Renal pelvis (tissue), 4 donors: ENCODE measurements around the gene PYGL. TPM values are rescaled to one million over a fixed set of nuclear protein-coding genes. Genes with fewer than 3 reads are reported as not detected.
"Not testable (repeated sequence)": the region's sequence is repeated elsewhere in the genome, so short reads cannot be mapped to it uniquely, and the experiment has no call there.

Experiments used
- DNase-seq: peaks from one replicate; pipeline ENCODE4 v3.0.0-alpha.2; 2013
- polyA plus RNA-seq, 3 donors: library from polyadenylated mRNA; unstranded; fragments of 120-200 nt; gene quantifications; one replicate each; pipeline ENCODE4 v1.2.1, GENCODE V29; 2013; ENCODE audit not compliant: insufficient read length in 3 of 3

PYGL gene
- polyA plus RNA-seq, 3 donors = 18.1 to 21.5 (median 19.8) TPM

DNA sequence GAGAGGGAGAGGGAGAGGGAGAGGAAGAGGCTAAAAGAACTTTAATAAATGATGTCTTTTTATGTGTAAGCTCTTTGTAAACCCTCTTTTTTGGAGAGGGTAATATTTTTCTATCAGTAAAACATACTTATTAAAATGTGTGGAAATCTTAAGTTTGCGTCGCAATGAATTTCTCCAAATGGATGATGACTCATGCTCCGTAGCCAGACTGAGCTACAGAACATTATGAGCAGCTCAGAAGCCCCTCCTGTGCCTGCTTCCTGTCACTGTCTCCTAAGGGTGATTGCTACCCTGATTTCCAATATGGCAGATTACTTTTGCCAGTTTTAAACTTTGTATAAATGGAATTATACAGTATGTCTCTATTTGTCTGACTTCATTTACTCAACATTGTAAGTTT, 13.0 kb upstream of the PYGL start:
- DNase-seq = no peak

DNA sequence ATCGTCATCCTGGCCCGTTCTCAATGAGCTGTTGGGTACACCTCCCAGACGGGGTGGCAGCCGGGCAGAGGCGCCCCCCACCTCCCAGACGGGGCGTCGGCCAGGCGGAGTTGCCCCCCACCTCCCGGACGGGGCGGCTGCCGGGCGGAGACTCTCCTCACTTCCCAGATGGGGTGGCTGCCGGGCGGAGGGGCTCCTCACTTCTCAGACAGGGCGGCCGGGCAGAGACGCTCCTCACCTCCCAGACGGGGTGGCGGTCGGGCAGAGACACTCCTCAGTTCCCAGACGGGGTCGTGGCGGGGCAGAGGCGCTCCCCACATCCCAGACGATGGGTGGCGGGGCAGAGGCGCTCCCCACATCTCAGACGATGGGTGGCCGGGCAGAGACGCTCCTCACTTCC, 12.1 kb upstream of the PYGL start:
- DNase-seq = not testable (repeated sequence)

DNA sequence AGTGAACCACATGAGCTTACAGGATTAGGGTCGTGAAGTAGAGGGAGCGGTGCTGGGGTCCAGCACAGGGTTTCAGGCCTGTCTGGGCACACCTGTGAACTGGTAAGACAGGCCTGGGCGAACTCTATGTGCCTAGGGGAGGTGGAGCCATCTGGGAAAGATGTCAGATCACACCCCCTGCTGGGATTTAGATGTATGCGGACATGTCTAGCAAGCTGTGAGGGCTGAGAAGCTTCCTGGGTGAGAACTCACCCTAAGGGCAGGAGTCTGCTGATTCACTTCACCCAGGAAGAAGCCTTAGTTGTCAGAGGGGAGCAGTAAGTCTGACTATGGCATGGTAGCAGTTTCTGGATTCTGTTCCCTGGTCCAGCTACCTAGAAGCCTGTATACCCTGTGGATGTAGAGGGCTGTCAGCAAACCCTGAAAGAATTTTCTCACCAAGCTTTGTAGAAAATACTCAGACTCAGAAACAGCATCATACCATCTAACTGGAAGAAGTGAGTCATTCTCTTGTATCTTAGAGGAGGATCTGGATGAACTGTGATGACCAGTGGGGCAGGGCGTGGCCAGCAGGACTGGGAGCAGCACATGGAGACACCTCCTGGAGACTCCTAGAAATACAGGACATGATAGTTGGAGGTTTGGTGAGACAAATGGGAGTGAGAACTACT, 11.2 kb upstream of the PYGL start:
- no peak for DNase-seq

DNA sequence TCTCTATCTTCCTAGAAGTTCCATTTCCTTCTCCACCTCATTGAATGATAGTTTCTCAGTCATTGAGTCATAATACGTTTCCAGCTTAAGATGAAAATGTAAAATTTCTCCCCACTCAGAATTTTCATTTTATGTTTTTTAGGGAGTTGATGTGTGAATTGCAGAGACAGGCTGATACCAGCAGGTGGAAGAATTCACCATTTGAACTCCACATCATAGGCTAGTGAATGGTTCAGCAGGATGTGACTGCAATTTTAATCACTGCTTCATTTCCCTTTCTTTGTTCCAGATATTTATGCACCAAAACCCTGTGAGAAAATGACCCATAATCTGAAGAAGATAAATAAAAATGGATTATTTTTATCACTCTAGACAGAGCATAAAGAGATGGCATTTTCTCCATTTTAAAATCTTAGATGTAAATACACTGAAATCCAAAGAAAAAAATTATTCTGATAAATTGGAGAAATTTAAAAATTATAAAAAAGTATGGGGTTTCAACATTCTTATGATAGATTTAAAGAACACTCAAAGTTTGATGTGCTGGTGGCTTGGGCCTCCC, 10.6 kb upstream of the PYGL start:
- DNase-seq = no peak

DNA sequence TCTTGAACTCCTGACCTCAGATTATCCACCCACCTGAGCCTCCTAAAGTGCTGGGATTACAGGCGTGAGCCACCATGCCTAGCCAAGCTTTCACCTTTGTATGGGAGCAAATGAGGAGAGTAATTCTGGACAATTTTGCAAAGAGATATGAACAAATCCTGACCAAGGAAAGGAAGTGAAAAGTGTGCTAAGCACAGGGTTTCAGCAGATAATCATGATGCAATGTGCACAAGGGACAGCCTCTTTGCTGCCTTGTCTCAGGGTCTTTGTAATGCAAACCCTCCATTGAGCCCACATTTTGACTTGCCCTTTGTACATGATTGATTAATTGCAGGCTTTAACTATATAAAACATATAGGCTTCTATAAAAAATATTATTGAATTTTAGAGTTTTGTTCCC, 9.2 kb upstream of the PYGL start:
- DNase-seq = no peak

DNA sequence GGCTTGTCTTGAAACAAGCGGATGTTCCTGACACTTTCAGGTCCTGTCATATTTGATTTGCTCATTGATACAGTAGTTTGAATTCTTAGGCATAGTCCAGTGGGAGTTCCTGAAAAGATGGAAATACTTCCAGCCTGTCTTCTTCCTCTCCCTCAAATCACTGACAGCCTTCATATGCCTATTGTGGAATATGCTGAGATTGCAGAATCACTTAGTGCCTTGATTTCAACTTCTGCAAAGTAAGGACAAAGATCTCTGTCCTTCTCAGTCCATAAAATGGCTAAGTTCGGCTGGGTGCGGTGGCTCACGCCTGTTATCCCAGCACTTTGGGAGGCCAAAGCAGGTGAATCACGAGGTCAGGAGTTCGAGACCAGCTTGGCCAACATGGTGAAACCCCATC, 6.7 kb upstream of the PYGL start:
- no peak for DNase-seq

DNA sequence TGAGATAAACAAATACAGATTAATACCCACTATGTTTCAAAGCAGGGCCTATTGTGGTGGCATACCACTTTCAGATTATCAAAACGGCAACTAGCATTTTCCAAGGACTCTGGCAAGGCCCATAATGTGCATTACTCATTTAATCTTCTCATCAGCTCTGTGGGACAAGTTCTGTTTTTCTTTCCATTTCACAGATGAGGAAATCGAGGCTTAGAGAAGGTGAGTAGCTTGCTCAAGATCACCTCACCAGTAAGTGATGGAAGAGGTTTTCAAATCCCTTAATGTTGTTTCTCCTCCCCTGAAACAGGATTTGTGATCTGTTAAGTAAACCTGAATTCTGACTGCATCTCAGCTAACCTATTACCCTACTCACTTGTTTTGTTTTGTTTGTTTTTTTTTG, 3.9 kb upstream of the PYGL start:
- DNase-seq = no peak

DNA sequence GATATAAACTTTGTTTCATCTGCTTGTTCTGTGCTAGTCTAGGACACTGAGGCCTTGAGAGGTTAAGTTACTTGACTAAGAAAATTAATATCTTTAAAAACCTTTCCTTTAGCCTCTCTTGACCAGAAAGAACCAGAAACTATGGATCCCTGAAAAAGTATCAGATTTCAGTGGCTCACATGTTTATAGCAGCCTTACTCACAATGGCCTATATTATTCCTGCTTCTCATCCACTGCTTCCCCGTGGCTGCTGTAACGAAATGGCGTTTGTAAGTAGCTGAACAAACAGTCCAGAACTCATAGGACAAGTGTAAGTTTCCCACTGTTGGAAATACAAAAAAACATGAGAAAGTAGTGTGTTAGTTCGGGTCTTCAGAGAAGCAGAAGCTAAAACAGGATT, 3.2 kb upstream of the PYGL start:
- no peak for DNase-seq

DNA sequence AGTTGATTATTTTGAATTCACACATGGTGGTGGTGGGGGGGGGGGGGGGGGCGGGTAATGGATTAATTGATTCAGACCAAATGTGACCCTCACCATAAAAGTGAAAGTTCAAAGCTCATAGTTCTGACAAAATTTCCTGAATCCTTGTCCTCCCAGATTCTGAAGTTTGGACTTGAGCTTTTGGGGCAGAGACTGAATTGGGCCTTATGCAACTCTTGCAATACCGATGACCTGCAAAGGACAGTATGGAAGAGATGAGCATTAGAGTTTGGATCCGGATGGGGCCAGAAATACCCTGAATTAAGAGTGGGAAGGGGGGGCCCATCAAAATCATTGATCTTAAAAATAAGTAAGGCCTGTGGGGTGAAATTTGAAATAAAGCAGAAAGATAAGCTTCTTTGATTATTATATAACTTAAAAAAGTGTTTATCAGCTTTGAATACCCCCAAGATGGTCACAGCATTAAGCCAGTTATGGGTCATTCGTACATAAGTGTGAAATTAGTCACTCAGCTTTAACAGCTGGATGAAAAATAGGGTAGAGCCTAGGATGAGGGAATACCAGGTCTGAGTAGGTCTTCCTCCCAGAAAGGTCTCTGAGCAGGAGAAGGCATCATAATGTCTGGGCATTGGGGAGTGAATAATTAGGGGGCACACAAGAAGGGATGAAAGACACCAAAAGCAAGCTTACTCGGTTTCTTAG, 2.1 kb upstream of the PYGL start:
- DNase-seq = no peak

DNA sequence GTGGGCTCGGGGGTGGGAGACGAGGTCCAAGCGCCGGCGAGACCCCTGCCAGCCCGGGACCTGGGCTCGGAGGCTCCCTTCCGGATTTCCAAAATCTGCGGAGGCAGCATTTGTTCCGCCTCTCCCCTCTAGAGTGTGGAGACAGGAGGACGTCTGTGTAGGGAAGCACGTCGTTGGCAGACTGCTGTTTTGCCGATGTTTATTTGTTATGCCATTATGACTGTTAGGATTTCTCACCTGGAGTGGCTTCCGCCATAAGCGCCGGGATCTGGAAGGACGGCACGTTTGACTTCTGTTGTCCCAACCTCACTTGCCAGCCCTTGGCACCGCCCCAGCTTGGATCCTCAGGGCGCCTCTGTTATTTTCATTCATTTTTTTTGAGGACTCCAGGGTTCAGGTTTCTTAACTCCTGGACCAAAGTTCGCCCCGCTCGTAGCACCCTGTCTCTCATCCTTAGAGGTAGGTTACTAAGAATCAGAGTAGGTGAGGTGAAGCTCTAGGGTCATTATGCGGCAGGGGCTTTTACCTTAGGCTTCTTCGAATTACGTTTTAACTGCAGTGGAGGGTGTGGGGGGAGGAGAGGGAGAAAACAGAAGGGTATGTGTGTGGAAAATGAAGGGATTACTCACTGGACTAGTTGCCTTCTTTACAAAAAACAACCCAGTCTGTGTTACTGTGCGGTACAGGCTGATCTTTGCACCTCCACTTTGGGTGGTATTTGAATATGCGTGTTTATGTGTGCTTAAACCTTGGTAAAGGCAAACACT, 547 bp upstream of the PYGL start:
- no peak for DNase-seq

DNA sequence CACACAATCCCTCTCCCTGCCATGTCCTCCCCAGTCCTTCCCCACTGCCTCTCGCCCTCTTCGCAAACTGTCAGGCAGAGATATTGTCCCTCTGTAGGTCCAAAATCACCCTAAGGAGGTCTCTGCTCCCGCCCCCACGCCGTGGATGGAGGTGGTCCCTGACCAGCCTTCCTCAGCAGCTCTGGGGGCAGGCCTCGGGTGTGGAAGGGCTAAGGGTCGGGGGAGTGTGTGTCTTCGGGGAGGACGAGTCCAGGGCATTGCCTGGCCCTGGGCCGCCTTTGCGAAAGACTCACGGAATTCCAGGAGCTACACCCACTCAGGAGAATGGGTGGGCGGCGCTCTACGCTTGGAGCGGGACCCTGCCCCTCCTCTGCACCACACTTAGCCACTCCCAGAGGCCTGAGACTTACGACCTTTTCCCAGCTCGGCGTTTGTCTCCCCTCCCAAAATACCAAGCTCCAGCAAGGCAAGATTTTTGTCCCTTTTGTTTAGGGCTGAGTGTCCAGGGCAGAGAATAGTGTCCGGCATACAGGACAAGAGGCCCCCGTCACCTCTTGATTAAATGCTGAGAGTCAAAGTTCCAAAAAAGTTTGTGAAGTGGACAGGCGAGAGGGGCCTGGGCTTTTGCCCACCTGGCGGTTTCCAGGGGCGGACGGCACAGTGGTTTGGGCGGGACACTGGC, 881 bp downstream of the PYGL start:
- DNase-seq = no peak

DNA sequence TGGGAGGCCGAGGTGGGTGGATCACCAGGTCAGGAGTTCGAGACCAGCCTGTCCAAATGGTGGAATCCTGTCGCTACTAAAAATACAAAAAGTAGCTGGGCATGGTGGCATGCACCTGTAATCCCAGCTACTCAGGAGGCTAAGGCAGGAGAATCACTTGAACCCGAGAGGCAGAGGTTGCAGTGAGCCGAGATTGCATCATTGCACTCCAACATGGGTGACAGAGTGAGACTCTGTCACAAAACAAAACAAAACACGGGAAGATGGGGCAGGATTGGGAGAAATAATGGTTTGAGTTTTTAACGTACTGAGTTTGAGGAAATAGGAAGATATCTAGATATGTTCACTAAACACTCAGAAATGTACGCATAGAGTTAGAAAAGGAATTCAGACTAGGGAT, 2.6 kb downstream of the PYGL start:
- not testable (repeated sequence) for DNase-seq

DNA sequence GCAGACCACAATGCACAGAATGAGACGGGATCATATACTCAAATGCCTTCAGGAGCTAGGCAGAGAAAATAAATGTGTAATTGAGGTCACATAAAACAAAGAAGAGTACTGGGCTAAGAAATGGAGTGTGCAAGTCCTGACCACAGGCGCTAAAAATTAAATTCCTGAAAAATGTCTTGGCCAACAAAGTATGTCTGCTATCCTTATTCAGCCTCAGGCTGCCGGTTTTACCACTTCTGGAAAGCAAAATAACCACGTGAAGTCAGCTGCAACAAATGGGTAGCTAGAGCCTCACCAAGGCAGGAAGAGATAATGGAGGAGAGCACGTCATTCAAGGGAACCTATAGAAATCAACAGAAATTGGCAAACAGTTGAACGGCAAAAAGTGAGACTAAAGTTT, 3.1 kb downstream of the PYGL start:
- DNase-seq = no peak

DNA sequence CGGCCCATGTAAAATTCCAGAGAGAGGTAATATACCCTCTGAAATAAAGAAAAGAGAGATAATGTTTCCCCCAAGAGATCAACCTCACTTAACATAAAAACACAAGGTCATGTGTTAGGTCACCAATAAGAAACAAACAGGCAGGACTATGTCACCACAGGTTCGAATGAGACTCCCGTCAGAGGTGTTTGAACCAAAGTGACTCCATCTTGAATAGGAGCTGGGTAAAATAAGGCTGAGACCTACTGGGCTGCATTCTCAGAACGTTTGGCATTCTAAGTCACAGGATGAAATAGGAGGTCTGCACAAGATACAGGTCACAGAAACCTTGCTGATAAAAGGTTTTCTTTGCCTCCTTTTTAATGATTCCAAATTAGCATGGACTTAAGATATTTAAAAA, 6.5 kb downstream of the PYGL start:
- no peak for DNase-seq

DNA sequence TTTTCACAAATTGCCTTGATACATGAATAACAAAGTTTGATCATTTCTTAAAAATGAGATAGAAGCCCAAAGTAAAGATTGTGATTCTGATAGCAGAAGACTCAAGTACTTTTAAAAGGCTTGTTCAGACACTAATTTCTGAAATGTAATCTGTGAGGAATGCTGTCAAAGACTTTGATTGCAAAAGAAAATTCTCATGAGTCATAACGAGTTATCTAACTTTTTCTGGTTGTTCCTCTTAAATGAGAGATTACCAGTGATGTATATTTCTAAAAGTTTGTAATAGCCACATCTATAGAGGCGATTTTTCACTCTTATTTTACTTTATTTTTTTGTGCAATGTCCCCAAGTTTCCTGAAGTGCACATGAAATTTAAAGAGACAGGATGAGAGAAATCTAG, 7.0 kb downstream of the PYGL start:
- DNase-seq = no peak

DNA sequence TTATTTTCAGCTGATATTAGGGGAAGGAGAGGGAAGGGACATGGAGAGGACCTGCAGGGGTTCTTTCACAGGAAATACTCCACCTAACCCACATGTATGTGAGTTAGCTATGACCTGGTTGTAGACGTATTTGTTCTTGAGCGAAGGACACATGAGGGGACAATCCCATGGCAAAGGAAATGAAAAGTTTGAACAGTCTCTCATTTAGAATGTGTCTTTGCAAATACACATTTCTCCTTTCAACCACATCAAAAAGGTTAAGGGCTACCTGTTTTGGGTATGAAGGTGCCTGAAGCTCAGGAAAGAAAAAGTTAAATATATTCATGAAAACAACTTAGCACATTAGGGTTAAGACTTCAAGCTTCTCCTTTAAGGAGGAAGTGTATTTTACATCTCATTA, 7.4 kb downstream of the PYGL start:
- DNase-seq = no peak

DNA sequence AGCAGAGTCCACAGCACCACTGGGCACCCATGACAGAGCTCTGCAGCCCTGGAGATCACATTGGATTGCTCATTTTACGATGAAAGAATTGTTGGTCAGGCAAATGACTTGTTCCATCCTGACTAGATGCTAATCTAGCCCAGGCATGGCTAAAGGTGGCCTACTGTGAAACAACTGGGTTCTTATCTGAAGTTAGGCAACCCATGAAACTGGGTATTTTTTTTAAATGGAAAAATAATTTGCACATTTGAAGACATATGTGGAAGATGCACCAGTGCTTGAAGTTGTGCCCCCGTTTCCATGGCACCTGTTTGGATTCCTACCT, 8.3 kb downstream of the PYGL start:
- DNase-seq = no peak

DNA sequence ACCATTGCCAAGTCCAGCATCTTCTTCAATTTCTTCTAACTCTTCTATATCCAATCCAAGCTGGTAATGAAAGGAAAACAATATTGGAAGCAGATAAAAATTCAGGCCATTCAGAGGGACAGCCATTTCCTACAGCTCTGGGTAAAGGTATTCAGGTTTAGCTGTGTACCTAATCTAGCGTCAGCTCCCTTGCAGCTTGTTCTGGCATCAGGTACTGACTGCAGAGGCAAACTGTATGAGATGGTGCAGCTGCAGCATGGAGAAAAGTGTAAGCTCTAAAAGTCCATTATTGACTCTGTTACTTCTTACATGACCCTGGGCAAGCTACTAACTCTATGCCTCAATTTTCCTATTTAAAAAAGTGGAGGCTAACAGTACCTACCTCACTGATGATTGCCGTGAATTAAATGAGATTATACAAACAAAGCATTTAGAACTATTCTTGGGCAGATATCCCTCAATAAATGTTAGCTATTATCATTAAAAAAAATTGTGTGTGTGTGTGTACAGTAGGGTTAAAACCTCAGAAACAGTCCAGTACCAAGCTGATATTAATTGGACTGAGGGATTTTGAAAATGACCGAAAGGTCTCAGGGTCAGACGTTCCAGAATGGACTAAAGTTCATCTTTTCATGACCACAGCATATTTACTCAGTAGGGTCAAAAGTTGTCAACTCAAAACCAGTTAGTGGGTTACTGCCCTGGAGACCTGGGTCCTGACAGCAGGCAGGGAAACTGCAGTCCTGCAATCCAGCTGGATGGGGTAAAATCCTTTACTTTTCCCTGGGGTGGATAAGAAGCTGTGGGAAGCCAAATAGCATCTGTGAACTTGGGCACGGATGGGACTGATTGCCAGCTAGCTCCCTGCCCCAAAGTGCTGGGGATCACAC, 8.9 kb downstream of the PYGL start:
- DNase-seq = no peak

DNA sequence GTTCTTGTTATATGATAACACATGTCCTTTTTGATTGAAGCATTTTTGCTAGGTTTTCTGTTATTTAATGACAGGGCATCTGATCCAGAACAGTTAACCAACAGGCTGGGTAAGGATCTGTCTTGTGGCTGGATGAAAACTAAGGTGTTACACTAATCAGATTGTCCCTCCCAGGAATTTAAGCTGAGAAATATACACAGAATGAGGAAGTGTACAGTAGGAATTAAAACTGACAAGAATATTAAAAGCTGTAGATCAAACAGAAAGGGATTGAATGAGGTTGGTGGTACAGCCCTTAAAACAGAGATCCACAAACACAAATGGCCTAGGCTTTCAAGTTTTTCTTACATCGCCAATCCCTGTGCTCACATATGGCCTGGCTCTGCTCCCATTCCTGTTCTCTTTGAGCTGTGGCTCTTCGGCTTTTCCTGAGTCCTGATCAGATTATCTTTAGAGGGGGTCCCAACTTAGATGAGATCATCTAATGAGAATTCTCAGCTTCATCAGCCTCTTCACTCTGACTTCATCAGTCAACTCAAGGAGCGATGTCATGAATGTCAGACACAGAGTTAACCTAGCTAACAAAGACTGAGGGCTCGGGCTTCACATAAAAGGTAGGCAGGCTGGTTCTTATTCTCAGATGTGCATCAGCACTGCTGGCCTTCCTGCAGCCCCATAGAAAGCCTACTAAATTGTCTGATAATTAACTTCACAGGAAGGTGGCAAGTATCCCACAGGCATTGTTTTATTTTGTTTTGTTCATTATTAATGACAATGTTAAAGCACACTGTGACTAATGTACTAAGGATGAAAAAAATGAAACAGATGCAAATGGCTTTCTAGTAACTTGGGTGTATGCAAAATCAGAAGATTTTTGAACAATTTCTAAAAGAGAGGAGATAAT, 11.4 kb downstream of the PYGL start:
- no peak for DNase-seq

DNA sequence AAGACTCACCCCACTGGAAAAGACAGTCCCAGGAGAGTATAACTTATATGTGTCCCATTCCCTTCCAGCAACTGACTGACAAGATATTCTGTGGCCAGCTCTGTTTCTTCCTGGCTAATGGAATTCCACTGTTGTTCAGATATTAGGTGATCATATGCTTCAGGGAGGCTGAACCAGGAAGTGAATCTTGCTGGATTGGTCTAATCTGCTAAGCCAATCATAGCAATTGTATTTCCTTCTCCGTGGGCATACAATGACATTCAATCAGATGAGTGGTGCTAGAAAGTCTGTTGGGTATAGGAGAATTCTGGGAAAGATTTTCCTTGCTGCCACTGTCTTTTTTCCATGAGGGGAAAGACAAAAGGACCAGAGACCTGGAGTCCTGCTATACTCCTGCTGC, 12.1 kb downstream of the PYGL start:
- DNase-seq = no peak
